ENCODE results near the gene SCMH1. TPM values are rescaled to one million over a fixed set of nuclear protein-coding genes. Genes with fewer than 3 reads are reported as not detected.
"Not testable (repeated sequence)": the region's sequence is repeated elsewhere in the genome, so short reads cannot be mapped to it uniquely, and the experiment has no call there.

Gene SCMH1
- total RNA-seq, 2 experiments from 2014 or later = 25.3 to 26.1 TPM

DNA sequence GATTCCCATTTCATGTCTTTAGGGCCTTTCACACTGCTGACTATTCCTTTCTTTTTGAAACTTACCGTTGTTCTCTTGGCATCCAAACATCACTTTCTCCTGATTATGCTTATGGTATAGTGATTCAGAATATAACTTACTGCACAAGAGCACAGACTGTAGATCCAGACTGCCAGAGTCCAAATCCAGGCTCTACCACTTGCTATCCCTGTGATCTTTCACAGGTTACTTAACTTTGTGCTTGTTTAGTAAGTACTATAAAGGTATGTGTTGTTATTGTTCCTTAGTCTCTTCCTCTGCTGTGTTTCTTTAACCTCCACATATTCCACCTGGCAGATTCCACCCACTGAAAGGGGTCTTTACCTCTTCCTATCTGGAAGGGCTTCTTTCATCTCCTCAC is 8.4 kb downstream of the SCMH1 start:
- POLR2A ChIA-PET = no interaction called here
- CTCF ChIA-PET = no interaction called here

DNA sequence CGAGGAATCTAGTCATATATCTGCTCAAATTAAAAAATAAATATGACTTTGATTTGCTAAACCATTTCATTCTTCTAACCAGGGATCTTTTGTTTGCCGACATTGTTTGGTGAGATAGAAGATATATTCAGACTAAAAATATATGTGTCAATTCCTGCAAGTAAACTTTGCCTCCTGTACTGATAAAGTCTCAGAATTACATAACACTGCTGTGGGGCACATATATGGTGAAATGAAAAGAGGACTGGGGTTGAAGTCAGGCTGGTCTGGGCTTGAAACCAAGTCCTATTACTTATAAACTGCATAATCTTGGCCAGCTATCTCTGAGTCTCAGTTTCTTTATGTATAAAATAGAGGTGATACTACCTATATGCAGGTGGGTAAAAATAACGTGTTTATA is 9.8 kb downstream of the SCMH1 start:
- peaks cover 9% of the 10 kb centered on the region for H3K4me1 Mint-ChIP-seq (ENCODE audit: low read depth)
- ChIA-PET CTCF (no interaction called here), POLR2A (interaction anchor here (0.6 kb wide), 1 partner anchor 10 kb away, joined by 3 read pairs; the partner anchor contains the start of gene SCMH1)
- DNase-seq = no peak
- no peaks in the 10 kb centered on the region for H3K27me3 Mint-ChIP-seq
- intact Hi-C loops (cut with micrococcal nuclease) = no loop called here
- no peak overlapping the region for H3K4me3 Mint-ChIP-seq
- TF ChIP-seq, protein P1, sequence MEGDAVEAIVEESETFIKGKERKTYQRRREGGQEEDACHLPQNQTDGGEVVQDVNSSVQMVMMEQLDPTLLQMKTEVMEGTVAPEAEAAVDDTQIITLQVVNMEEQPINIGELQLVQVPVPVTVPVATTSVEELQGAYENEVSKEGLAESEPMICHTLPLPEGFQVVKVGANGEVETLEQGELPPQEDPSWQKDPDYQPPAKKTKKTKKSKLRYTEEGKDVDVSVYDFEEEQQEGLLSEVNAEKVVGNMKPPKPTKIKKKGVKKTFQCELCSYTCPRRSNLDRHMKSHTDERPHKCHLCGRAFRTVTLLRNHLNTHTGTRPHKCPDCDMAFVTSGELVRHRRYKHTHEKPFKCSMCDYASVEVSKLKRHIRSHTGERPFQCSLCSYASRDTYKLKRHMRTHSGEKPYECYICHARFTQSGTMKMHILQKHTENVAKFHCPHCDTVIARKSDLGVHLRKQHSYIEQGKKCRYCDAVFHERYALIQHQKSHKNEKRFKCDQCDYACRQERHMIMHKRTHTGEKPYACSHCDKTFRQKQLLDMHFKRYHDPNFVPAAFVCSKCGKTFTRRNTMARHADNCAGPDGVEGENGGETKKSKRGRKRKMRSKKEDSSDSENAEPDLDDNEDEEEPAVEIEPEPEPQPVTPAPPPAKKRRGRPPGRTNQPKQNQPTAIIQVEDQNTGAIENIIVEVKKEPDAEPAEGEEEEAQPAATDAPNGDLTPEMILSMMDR (IDR thresholded peaks at IDR 0.05) = no peak
- no peaks in the 10 kb centered on the region for H3K9me3 Mint-ChIP-seq
- H3K27ac Mint-ChIP-seq = no peak overlapping the region
- no peak for ATAC-seq
- H3K36me3 Mint-ChIP-seq (ENCODE audit: low read depth) = peaks cover 16% of the 10 kb centered on the region

More for the DNA sequence above, 8.4 kb downstream of the SCMH1 start:
- TF ChIP-seq, protein P1 (IDR thresholded peaks at IDR 0.05) = no peak
- ATAC-seq (no peak), DNase-seq (no peak)
- intact Hi-C loops (cut with micrococcal nuclease) = no loop called here
- no peak overlapping the region for H3K27ac Mint-ChIP-seq
- no peaks in the 10 kb centered on the region for H3K9me3 Mint-ChIP-seq
- no peaks in the 10 kb centered on the region for H3K27me3 Mint-ChIP-seq
- peaks cover 8% of the 10 kb centered on the region for H3K36me3 Mint-ChIP-seq (ENCODE audit: low read depth)
- H3K4me1 Mint-ChIP-seq (ENCODE audit: low read depth) = peaks cover 6% of the 10 kb centered on the region
- H3K4me3 Mint-ChIP-seq = no peak overlapping the region

DNA sequence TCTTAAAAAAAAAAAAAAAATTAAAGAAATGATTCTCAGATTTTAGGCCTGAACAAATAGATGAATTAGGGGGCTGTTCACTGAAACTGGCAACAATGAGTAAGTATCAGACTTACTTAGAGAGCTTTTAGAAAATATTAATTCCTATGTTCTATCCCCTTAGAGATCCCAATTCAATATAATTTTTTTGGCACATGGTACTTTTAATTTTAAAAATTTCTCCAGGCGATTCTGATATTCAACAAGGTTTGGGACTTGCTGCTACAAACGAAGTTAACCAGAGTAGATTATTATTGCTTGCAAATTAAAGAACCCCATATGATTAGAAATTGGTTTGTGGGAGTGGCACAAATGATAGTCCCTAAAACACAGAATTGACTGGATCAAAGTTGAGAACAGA is 11.4 kb downstream of the SCMH1 start:
- Mint-ChIP-seq H3K9me3 (no peaks in the 10 kb centered on the region), H3K27ac (no peak overlapping the region), H3K4me3 (no peak overlapping the region), H3K36me3 (ENCODE audit: low read depth) (peaks cover 16% of the 10 kb centered on the region), H3K4me1 (ENCODE audit: low read depth) (peaks cover 13% of the 10 kb centered on the region), H3K27me3 (no peaks in the 10 kb centered on the region)
- intact Hi-C loops (cut with micrococcal nuclease) = no loop called here
- ChIA-PET CTCF (no interaction called here), POLR2A (no interaction called here)
- ATAC-seq = no peak
- DNase-seq = no peak
- TF ChIP-seq, protein P1 (IDR thresholded peaks at IDR 0.05) = no peak

- H3K27ac Mint-ChIP-seq; H3K9me3 Mint-ChIP-seq; CTCF ChIA-PET; ATAC-seq; H3K27me3 Mint-ChIP-seq; intact Hi-C loops (cut with micrococcal nuclease); DNase-seq; H3K4me3 Mint-ChIP-seq: not testable (repeated sequence)
- peaks cover 13% of the 10 kb centered on the region for H3K4me1 Mint-ChIP-seq (ENCODE audit: low read depth)
- POLR2A ChIA-PET = interaction anchor here (0.6 kb wide), 1 partner anchor 15 kb away, joined by 3 read pairs; no protein-coding TSS in a partner anchor
- peaks cover 16% of the 10 kb centered on the region for H3K36me3 Mint-ChIP-seq (ENCODE audit: low read depth)
Measured at GRCh38 chr1:41229219-41229618, 12.9 kb downstream of the SCMH1 start.

DNA sequence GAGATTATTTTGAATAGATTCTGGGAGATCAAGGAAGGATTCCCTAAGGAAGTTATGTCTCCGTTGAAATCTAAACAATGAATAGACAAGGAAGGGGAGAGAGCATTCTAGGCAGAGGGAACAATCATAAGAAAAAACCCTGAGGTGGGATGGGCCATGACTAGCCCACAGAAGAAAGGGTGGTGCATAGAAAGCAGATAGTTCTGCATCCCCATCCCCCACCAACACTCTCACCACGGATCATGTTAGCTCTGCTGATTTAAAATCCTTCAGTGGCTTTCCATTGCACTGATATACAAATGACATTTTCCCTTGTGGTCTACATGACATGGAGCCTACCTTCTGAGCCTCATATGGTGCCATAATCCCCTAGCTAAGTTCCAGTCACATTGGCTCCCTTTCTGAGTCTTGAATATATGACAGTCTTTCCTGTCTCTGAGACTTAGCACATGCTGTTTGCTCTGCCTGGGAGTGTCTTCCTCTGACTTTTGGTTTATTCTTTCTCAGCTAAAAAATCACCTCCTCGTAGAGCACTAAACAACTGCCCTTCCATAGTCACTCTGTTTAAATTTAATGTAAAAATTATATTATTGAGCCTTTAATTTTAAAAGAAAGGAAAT is 15.2 kb downstream of the SCMH1 start:
- no peak overlapping the region for H3K27ac Mint-ChIP-seq
- no peak overlapping the region for H3K4me3 Mint-ChIP-seq
- H3K27me3 Mint-ChIP-seq = no peaks in the 10 kb centered on the region
- no peak for DNase-seq
- TF ChIP-seq, protein P1 (IDR thresholded peaks at IDR 0.05) = no peak
- H3K9me3 Mint-ChIP-seq = no peaks in the 10 kb centered on the region
- CTCF ChIA-PET = no interaction called here
- H3K36me3 Mint-ChIP-seq (ENCODE audit: low read depth) = peaks cover 19% of the 10 kb centered on the region
- POLR2A ChIA-PET = interaction anchor here (0.6 to 1.5 kb wide), 2 partner anchors 14 to 684 kb away, joined by 3 read pairs; no protein-coding TSS in a partner anchor
- intact Hi-C loops (cut with micrococcal nuclease) = no loop called here
- H3K4me1 Mint-ChIP-seq (ENCODE audit: low read depth) = peaks cover 17% of the 10 kb centered on the region
- ATAC-seq = no peak
